Small intestine (tissue), 7 donors: ENCODE results near the gene BACH2. TPM values are rescaled to one million over a fixed set of nuclear protein-coding genes. Genes with fewer than 3 reads are reported as not detected.

Experiments
- DNase-seq, 2 donors: peaks; one replicate each; pipeline versions ENCODE4 v3.0.0 to v3.0.0-alpha.2; 2013
- FAIRE-seq: peaks from 2 replicates; lab custom pipeline; 2012; peaks lifted over from hg19 to GRCh38; lab: Jason Lieb, UNC
- H3K27ac ChIP-seq, 3 donors: one replicate each; pipeline ENCODE4 v1.5.1; 2013; ENCODE audit warnings: low read length in 2 of 3, mild to moderate bottlenecking in 2 of 3, control low read depth in 1 of 3, inconsistent platforms in 1 of 3, low read depth in 1 of 3, moderate library complexity in 1 of 3
- H3K27me3 ChIP-seq, 3 donors: one replicate each; pipeline ENCODE4 v1.6.1; 2013; ENCODE audit warnings: low read length in 3 of 3, inconsistent platforms in 1 of 3; ENCODE audit not compliant: control insufficient read depth in 3 of 3, insufficient read depth in 3 of 3
- H3K36me3 ChIP-seq, 3 donors: one replicate each; pipeline ENCODE4 v1.6.1; 2013; ENCODE audit warnings: low read length in 3 of 3, inconsistent platforms in 1 of 3, low read depth in 1 of 3, mild to moderate bottlenecking in 1 of 3, moderate library complexity in 1 of 3; ENCODE audit not compliant: control insufficient read depth in 3 of 3, insufficient read depth in 2 of 3
- H3K4me1 ChIP-seq, 3 donors: one replicate each; pipeline ENCODE4 v1.6.1; 2013; ENCODE audit warnings: low read length in 2 of 3, inconsistent platforms in 1 of 3, low read depth in 1 of 3, mild to moderate bottlenecking in 1 of 3, moderate library complexity in 1 of 3; ENCODE audit not compliant: control insufficient read depth in 3 of 3, insufficient read depth in 2 of 3
- H3K4me3 ChIP-seq, 3 donors: one replicate each; pipeline ENCODE4 v1.5.1; 2013; ENCODE audit warnings: low read length in 3 of 3, control low read depth in 1 of 3, inconsistent platforms in 1 of 3, low read depth in 1 of 3, mild to moderate bottlenecking in 1 of 3, moderate library complexity in 1 of 3
- H3K9me3 ChIP-seq, 2 donors: one replicate each; pipeline ENCODE4 v1.6.1; 2013; ENCODE audit warnings: low read depth in 1 of 2, low read length in 1 of 2; ENCODE audit not compliant: control insufficient read depth in 2 of 2, insufficient read depth in 1 of 2
- WGBS, 3 donors: extraction: QIAGEN DNeasy Blood & Tissue Kit; methylation state at CpG; one replicate each; pipeline ENCODE4 v1.1.7; 2013; 5-methylcytosine and 5-hydroxymethylcytosine counted together
- polyA plus RNA-seq, 4 donors: library from polyadenylated mRNA; stranded (reverse) in 3 of 4; unstranded in 1 of 4; fragments of 200-250 nt in 3 of 4; fragments of 120-200 nt in 1 of 4; gene quantifications; one replicate each; pipeline versions ENCODE4 v1.2.1 to v1.2.3, GENCODE V29; 2013
- donor health status: healthy with polysubstance abuse.
- donor health status: control.
- donor health status: control.
- donor health status: Bipolar disorder and iron deficiency.
- donor health status: healthy.

Gene BACH2
- polyA plus RNA-seq, 4 donors: under 0.01 to 1.4 (median 0.67) TPM; not detected in 1

DNA sequence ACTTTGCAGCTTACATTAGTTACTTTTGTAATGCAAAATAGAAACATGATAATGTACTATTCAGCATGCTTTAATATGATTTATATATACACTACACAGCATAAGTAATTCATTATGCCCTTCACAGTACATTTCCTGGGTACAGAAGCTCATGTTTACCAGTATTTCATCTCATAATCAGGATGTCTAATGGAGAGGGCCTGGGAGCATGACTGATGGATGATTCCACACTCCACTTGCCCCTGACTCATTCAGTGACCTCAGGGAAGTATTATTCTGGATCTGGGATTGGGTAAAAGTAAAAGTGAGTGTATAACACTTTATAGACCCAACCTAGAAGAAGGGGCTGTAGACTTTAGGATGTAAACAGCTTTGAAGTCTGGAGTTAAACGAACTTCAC is 31.4 kb upstream of the BACH2 start:
- WGBS, 3 donors: 65 to 71% (median 67%) methylated on average over 1 of the region's 1 CpG
- Histone ChIP-seq H3K36me3 (no peaks in the 10 kb centered on the region), H3K4me3 (no peak overlapping the region), H3K4me1 (no peaks in the 10 kb centered on the region), H3K27ac (no peak overlapping the region), H3K9me3 (no peaks in the 10 kb centered on the region), H3K27me3 (no peaks in the 10 kb centered on the region)
- DNase-seq (no peak), FAIRE-seq (no peak)

DNA sequence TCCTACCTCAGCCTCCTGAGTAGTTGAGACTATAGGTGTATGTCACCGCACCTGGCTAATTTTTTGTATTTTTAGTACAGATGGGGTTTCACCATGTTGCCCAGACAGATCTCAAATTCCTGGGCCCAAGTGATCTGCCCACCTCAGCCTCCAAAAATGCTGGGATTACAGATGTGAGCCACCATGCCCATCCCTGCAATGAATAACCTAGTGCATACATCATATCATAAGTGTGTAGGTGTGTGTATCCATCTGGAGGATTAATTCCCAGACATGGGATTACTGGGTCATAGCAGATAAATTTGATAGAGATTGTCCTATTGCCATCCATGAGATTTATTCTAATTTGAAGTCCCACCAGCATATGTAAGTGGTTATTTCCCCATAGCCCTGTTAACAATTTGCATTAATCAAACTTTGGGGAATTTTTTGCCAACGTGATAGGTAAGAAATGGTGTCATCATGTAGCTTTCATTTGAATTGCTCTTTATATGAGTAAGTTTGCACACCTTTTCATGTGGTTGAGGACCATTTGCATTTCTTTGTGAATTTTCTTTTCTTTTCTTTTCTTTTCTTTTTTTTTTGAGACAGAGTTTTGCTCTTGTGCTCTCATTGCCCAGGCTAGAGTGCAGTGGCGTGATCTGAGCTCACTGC is 29.9 kb upstream of the BACH2 start:
- 84 to 87% (median 84%) methylated on average over 3 of the region's 3 CpGs for WGBS, 3 donors
- H3K4me1 ChIP-seq: no peaks in the 10 kb centered on the region
- H3K27me3 ChIP-seq: no peaks in the 10 kb centered on the region
- no peaks in the 10 kb centered on the region for H3K9me3 ChIP-seq
- DNase-seq: no peak
- no peak overlapping the region for H3K4me3 ChIP-seq
- H3K36me3 ChIP-seq: no peaks in the 10 kb centered on the region
- FAIRE-seq: no peak
- H3K27ac ChIP-seq: no peak overlapping the region

DNA sequence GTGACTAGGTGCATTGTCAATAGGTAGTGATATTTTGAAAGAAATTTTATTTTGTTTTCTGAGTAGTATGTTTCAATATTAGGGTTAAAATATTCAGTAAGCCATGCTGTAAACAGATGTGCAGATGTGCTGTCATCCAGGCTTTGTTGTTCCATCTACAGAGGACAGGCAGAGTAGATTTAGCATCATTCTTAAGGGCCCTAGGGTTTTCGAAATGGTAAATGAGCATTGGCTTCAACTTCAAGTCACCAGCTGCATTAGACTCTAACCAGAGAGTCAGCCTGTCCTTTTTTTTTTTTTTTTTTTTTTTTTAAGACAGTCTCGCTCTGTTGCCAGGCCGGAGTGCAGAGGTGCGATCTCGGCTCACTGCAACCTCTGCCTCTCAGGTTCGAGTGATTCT is 27.1 kb upstream of the BACH2 start:
- no peak for DNase-seq
- Histone ChIP-seq H3K4me3 (no peak overlapping the region), H3K36me3 (no peaks in the 10 kb centered on the region), H3K9me3 (no peaks in the 10 kb centered on the region), H3K27ac (no peak overlapping the region), H3K4me1 (no peaks in the 10 kb centered on the region), H3K27me3 (no peaks in the 10 kb centered on the region)
- 90 to 93% (median 93%) methylated on average over 6 of the region's 6 CpGs for WGBS, 3 donors
- FAIRE-seq: no peak

DNA sequence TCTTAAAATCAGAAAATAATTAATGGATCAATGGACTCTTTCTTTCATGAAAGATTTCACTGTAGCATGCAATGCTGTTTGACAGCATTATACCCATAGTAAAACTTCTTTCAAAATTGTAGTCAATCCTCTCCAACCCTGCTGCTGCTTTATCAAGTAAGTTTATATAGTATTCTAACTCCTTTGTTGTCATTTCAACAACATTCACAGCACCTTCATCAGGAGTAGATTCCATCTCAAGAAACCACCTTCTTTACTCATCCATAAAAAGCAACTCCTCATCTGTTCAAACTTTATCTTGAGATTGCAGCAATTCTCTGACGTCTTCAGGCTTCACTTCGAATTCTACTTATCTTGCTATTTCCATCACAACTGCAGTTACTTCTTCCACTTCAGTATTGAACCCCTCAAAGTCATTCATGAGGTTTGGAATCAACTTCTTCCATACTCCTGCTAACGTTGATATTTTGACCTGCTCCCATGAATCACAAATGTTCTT is 26.4 kb upstream of the BACH2 start:
- no peaks in the 10 kb centered on the region for H3K36me3 ChIP-seq
- no peaks in the 10 kb centered on the region for H3K9me3 ChIP-seq
- H3K4me3 ChIP-seq: no peak overlapping the region
- DNase-seq (no peak), FAIRE-seq (no peak)
- no peak overlapping the region for H3K27ac ChIP-seq
- no peaks in the 10 kb centered on the region for H3K27me3 ChIP-seq
- H3K4me1 ChIP-seq: no peaks in the 10 kb centered on the region
- WGBS, 3 donors: 81 to 89% (median 86%) methylated on average over 3 of the region's 3 CpGs

DNA sequence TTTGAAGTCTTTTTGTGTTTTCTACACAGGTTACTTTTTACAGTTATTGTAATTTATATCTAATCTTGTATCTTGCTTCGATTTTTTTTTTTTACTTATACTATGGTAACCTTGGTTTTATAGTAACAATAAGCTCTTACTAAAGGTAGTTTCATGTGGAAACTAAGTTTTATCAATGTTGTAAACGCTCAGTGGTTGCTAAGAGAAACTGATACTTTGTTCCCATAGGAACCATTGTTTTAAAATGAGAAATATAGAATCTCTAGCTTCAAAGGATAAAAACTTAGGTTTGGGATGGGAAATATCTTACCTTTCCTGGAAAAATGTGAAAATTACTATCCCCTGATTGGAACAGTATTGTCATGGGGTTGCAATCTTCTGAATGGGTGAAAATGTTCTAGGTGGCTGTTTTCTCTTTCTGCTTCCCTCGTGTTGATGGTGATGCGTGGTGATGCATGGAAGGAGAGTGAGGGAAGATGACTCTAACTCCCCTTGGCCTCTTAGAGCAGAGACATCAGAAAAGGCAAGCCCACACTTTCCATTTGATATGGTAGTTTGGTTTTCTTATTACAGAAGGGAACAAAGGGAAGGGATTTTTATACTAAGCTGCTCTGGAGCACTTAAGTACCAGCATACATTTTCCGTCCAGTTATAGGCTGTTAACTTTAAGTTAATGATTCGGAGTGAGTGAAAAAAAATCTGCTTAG is 23.5 kb upstream of the BACH2 start:
- DNase-seq (no peak), FAIRE-seq (no peak)
- Histone ChIP-seq H3K27me3 (peaks cover 0 to 2% (median 0%) of the 10 kb centered on the region in 3 donors), H3K4me1 (no peaks in the 10 kb centered on the region), H3K36me3 (no peaks in the 10 kb centered on the region), H3K9me3 (no peaks in the 10 kb centered on the region), H3K27ac (no peak overlapping the region), H3K4me3 (no peak overlapping the region)
- WGBS, 3 donors: 42 to 71% (median 51%) methylated on average over 6 of the region's 6 CpGs

DNA sequence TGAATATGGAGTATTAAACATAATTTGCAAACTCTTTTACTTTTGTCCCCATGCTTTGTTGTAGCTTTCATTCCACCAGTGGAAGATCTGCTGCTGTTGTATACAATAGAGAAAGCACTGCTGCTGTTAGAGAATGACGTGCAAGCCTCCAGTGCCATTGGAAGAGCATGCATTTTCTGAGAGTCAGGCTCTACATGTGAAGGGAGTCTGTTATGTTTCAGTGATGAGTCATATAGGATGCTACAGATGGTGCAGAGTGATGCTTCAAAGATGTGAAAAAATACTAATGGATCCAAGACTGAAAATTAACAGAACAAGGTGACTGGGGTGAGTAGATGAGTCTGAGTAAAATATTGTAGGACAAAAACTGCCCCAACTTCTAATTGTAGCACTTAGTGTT is 22.4 kb upstream of the BACH2 start:
- DNase-seq (no peak), FAIRE-seq (no peak)
- Histone ChIP-seq H3K4me1 (no peaks in the 10 kb centered on the region), H3K9me3 (no peaks in the 10 kb centered on the region), H3K4me3 (no peak overlapping the region), H3K27me3 (peaks cover 0 to 2% (median 0%) of the 10 kb centered on the region in 3 donors), H3K27ac (no peak overlapping the region), H3K36me3 (no peaks in the 10 kb centered on the region)
- WGBS, 3 donors: 68 to 75% (median 70%) methylated on average over 1 of the region's 1 CpG

DNA sequence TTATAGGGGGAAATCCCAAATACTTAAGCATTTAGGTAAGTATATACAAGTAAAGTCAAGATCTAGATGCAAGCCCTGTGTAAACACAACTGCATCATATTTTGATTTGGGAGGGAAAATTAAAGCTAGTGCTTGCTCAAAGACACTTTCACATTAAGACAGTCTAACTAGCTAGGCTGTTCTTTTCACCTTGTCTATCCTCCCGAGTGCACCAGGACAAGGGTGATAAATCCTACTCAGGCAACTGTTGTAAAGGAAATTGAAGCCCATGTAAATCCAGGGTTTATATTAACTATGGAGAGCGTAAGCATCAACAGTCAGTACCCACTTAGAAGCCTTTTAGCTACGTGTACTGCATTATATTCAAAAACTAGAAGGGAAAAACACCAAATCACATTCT is 19.3 kb upstream of the BACH2 start:
- Histone ChIP-seq H3K4me3 (no peak overlapping the region), H3K27ac (no peak overlapping the region), H3K4me1 (no peaks in the 10 kb centered on the region), H3K9me3 (no peaks in the 10 kb centered on the region), H3K36me3 (no peaks in the 10 kb centered on the region), H3K27me3 (peaks cover 0 to 5% (median 2%) of the 10 kb centered on the region in 3 donors)
- 46 to 55% (median 50%) methylated on average over 3 of the region's 3 CpGs for WGBS, 3 donors
- no peak for DNase-seq
- no peak for FAIRE-seq

DNA sequence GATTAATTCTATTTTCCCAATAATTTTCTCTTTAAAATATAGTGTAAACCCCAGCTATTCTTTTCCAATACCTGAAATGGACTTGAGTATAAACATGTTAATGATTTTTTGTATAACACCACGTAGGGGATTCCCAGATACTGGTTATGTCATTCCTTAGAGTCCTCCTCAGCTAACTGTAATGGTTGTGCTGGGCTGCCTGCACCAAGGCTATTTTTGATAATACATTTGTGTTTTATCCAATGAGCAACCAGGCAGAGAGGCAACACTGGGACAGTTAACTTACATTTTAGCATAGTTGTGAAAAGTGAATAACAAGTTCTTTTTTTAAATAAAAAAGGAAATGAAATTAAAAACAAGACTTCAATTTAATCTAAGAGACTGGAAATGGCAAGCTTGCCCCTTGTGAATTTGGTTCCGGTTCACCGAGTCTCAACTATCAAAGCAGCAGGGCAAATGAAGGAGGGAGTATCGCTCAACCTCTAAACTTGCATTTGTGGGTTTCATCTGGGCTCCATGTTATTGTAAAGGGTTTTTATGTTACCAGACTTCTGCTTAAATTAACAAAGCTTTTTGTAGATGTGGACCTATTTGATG is 18.8 kb upstream of the BACH2 start:
- H3K4me1 ChIP-seq: no peaks in the 10 kb centered on the region
- FAIRE-seq (no peak), DNase-seq (no peak)
- no peaks in the 10 kb centered on the region for H3K9me3 ChIP-seq
- H3K36me3 ChIP-seq: no peaks in the 10 kb centered on the region
- no peak overlapping the region for H3K27ac ChIP-seq
- no peak overlapping the region for H3K4me3 ChIP-seq
- peaks cover 0 to 8% (median 2%) of the 10 kb centered on the region in 3 donors for H3K27me3 ChIP-seq
- 78 to 81% (median 80%) methylated on average over 4 of the region's 4 CpGs for WGBS, 3 donors
